Lung (tissue), 12 donors: ENCODE measurements around the gene MRFAP1. TPM values are rescaled to one million over a fixed set of nuclear protein-coding genes. Genes with fewer than 3 reads are reported as not detected.

Source experiments
- ATAC-seq: fragments of 200-7000 bp; cut with Tn5 transposase; one replicate; pipeline ENCODE4 v1.9.1; 2020; ENCODE audit warnings: moderate number of reproducible peaks; ENCODE audit not compliant: insufficient read depth, low FRiP score
- DNase-seq, 3 donors: peaks; one replicate each; pipeline ENCODE4 v3.0.0-alpha.2; 2013 to 2017
- H3K27ac ChIP-seq, 2 donors: one replicate each; pipeline ENCODE4 v1.5.1; 2013; ENCODE audit warnings: mild to moderate bottlenecking in 2 of 2, moderate library complexity in 2 of 2, control low read depth in 1 of 2, inconsistent platforms in 1 of 2, low read depth in 1 of 2, low read length in 1 of 2
- H3K27me3 ChIP-seq, 3 donors: one replicate each; pipeline ENCODE4 v1.5.1; 2013; ENCODE audit warnings: low read length in 2 of 3; ENCODE audit not compliant: control insufficient read depth in 3 of 3, insufficient read depth in 3 of 3
- H3K36me3 ChIP-seq, 4 donors: one replicate each; pipeline ENCODE4 v1.5.1; 2013; ENCODE audit warnings: low read length in 4 of 4, mild to moderate bottlenecking in 1 of 4, moderate library complexity in 1 of 4; ENCODE audit not compliant: control insufficient read depth in 4 of 4, insufficient read depth in 4 of 4
- H3K4me1 ChIP-seq, 5 donors: one replicate each; pipeline ENCODE4 v1.5.1; 2013; ENCODE audit warnings: low read length in 5 of 5, mild to moderate bottlenecking in 2 of 5, moderate library complexity in 1 of 5; ENCODE audit not compliant: control insufficient read depth in 5 of 5, insufficient read depth in 5 of 5
- H3K4me3 ChIP-seq: one replicate; pipeline ENCODE4 v1.5.1; 2013; ENCODE audit warnings: mild to moderate bottlenecking, control low read depth, moderate library complexity
- H3K9ac ChIP-seq, 2 donors: one replicate each; pipeline ENCODE4 v1.5.1; 2013; ENCODE audit warnings: low read length in 2 of 2, control low read depth in 1 of 2; ENCODE audit not compliant: insufficient read depth in 1 of 2
- H3K9me3 ChIP-seq, 4 donors: one replicate each; pipeline ENCODE4 v1.5.1; 2013; ENCODE audit warnings: low read length in 3 of 4, mild to moderate bottlenecking in 1 of 4, moderate library complexity in 1 of 4; ENCODE audit not compliant: control insufficient read depth in 4 of 4, insufficient read depth in 3 of 4
- WGBS, 2 donors: extraction: QIAGEN DNeasy Blood & Tissue Kit; methylation state at CpG; one replicate each; pipeline ENCODE4 v1.1.7; 2013; 5-methylcytosine and 5-hydroxymethylcytosine counted together
- polyA plus RNA-seq, 2 donors: library from polyadenylated mRNA; stranded (reverse); fragments of 200-250 nt; gene quantifications; one replicate each; pipeline ENCODE4 v1.2.1, GENCODE V29; 2013
- total RNA-seq, 2 donors: library from RNA; depleted of rRNA in 1 of 2; stranded (reverse); fragments of >200 nt in 1 of 2; gene quantifications; one replicate each; pipeline ENCODE4 v1.2.1, GENCODE V29; 2014 to 2021
- TF ChIP-seq, protein P1 (sequence below): IDR thresholded peaks from 2 replicates; pipeline ENCODE4 v1.5.1; 2012; ENCODE audit warnings: mild to moderate bottlenecking; ENCODE audit errors: control extremely low read depth, extremely low read depth
- donor health status: control.
- donor health status: control.
- donor health status: Bipolar disorder and iron deficiency.
- donor health status: healthy.
- donor health status: DM: yes; HTN: yes; CAD: no.

MRFAP1 gene
- total and polyA plus RNA-seq, 4 donors: 183 to 286 (median 218) TPM

DNA sequence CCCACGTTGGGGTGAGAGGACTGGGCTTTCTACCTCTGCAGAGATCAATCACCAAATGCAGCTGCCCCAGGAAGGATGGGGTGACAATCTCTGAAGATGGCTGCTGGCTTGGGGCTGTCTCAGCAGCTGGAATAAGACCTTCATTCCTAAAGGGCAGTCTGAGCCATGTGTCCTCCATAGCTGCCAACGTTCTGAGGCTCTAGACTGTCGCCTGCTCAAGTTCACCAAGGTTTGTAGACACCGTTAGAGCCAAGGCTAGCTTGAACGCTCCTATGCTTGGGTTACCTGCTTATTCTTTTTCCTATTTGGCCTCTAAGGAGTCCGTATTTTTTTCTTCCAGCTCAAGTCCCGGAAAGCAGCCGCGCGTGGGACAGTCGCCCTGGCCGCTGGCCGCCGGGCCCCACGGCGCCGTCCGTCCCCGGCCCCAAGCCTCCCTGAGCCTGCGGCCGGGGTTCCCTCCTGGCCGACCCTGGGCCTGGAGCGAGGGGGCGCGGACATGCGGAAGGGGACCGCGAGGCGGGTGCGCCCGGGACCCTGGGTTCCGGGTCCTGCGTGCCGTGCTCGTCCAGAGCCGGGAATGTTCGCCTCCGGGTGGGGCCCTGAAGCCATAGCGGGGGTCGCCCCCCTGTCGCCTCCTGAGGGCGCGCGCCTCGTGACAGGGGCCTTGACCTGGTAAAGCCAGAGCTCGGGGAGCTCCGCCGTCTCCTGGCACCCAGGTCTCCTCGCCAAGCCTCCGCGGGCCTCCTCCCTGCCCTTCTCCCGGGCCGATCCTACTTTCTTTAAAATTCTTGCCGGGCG lies 23.3 kb downstream of the MRFAP1 start:
- WGBS, 2 donors: 14 to 24% methylated on average over 45 to 55 of the region's 55 CpGs
- no peak for ATAC-seq

DNA sequence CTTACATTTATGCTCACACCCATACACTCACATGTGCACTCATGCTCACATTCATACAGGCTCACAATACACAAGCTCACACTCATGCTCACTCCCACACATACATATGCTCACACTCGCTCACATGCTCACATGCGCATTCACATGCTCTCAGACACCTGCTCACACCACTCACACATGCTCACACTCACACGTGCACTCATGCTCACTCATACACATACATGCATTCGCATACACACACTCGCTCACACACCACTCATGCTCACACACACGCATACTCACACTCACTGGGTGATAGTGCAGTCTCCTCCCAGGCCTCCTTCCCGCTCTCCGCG lies 24.8 kb downstream of the MRFAP1 start:
- Histone ChIP-seq H3K27ac (no peak overlapping the region), H3K9me3 (peaks cover 0 to 3% (median under 1%) of the 10 kb centered on the region in 4 donors), H3K4me1 (peaks cover 0 to 8% (median 5%) of the 10 kb centered on the region in 5 donors), H3K27me3 (peaks cover 0 to 39% (median 29%) of the 10 kb centered on the region in 3 donors), H3K4me3 (no peak overlapping the region), H3K36me3 (no peaks in the 10 kb centered on the region), H3K9ac (no peak overlapping the region)
- TF ChIP-seq, protein P1, sequence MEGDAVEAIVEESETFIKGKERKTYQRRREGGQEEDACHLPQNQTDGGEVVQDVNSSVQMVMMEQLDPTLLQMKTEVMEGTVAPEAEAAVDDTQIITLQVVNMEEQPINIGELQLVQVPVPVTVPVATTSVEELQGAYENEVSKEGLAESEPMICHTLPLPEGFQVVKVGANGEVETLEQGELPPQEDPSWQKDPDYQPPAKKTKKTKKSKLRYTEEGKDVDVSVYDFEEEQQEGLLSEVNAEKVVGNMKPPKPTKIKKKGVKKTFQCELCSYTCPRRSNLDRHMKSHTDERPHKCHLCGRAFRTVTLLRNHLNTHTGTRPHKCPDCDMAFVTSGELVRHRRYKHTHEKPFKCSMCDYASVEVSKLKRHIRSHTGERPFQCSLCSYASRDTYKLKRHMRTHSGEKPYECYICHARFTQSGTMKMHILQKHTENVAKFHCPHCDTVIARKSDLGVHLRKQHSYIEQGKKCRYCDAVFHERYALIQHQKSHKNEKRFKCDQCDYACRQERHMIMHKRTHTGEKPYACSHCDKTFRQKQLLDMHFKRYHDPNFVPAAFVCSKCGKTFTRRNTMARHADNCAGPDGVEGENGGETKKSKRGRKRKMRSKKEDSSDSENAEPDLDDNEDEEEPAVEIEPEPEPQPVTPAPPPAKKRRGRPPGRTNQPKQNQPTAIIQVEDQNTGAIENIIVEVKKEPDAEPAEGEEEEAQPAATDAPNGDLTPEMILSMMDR: no peak
- ATAC-seq (no peak), DNase-seq (no peak)
- 97 to 98% methylated on average over 9 of the region's 9 CpGs for WGBS, 2 donors

More for the DNA sequence above, 23.3 kb downstream of the MRFAP1 start:
- no peak overlapping the region for H3K4me3 ChIP-seq
- no peaks in the 10 kb centered on the region for H3K36me3 ChIP-seq
- no peak for DNase-seq
- no peak overlapping the region for H3K27ac ChIP-seq
- H3K27me3 ChIP-seq: peaks cover 0 to 44% (median 38%) of the 10 kb centered on the region in 3 donors
- peaks cover 0 to 10% (median 8%) of the 10 kb centered on the region in 5 donors for H3K4me1 ChIP-seq
- TF ChIP-seq, protein P1: no peak
- peaks cover 0 to 3% (median under 1%) of the 10 kb centered on the region in 4 donors for H3K9me3 ChIP-seq
- no peak overlapping the region for H3K9ac ChIP-seq

DNA sequence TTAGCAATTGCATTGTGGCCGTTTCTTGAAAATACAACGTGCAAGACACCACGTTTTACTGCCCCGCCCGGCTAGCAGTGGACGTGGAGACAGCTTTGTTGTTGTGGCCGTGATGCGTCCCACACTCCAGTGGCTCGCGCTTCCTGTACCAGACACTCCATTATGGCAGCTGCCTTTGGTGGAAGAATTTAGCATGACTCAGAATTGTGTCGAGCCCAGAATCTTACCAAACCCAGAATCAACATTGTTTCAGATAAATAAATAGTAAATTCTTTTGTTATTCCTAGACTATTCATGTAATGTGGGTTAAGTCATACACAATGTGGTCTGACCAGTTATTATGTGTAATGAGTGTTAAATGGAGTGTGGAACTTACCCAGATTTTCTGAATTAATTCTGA lies 27.9 kb downstream of the MRFAP1 start:
- H3K9me3 ChIP-seq: peaks cover 0 to 3% (median under 1%) of the 10 kb centered on the region in 4 donors
- H3K4me3 ChIP-seq: no peak overlapping the region
- peaks cover 0 to 3% (median under 1%) of the 10 kb centered on the region in 4 donors for H3K36me3 ChIP-seq
- TF ChIP-seq, protein P1: no peak
- no peak overlapping the region for H3K9ac ChIP-seq
- peaks cover 0 to 15% (median 15%) of the 10 kb centered on the region in 3 donors for H3K27me3 ChIP-seq
- no peak for DNase-seq
- H3K27ac ChIP-seq: no peak overlapping the region
- peaks cover 0 to 8% (median 5%) of the 10 kb centered on the region in 5 donors for H3K4me1 ChIP-seq
- 81 to 86% methylated on average over 11 of the region's 11 CpGs for WGBS, 2 donors
- ATAC-seq: no peak
